ENCODE data around the gene ERVH48-1. TPM values are rescaled to one million over a fixed set of nuclear protein-coding genes. Genes with fewer than 3 reads are reported as not detected.
A peak's percentile ranks its signal among the peaks of the same experiment; 100 is the strongest.

The ERVH48-1 gene
- polyA plus RNA-seq (2013, experiment 1 of 2) = 14.7 TPM
- polyA plus RNA-seq (2013, experiment 2 of 2) = 14.6 TPM

- Histone ChIP-seq H2BK15ac (replicated peaks; ENCODE audit: low read depth) (peak within 1 kb of the TSS; percentile 86), H3K18ac (ENCODE audit: low read length) (peak within 1 kb of the TSS; percentile 90), H2AK5ac (ENCODE audit: low read length) (peak within 1 kb of the TSS; percentile 82), H3K56ac (ENCODE audit: low read length) (peak within 1 kb of the TSS; percentile 93), H3K4ac (ENCODE audit: low read depth, low read length) (peak within 1 kb of the TSS; percentile 98), H4K5ac (ENCODE audit: low read length) (peak within 1 kb of the TSS; percentile 93), H3K9ac (ENCODE audit: low read length) (peak within 1 kb of the TSS; percentile 62), H3K27ac (ENCODE audit: low read depth, low read length) (peak within 1 kb of the TSS; percentile 82), H3K79me2 (ENCODE audit: control insufficient read depth, insufficient read depth, low read length) (no peaks in the 10 kb centered on the region), H3K79me1 (ENCODE audit: low read length) (no peaks in the 10 kb centered on the region), H2BK5ac (ENCODE audit: low read length) (peak within 1 kb of the TSS; percentile 96), H3K27me3 (ENCODE audit: insufficient read depth, low read length, poor library complexity) (no peaks in the 10 kb centered on the region), H3K4me2 (ENCODE audit: low read length) (no peak within 1 kb of the TSS), H3K4me1 (ENCODE audit: control insufficient read depth, low read depth, low read length) (peaks cover 6% of the 10 kb centered on the region), H4K8ac (ENCODE audit: low read depth, low read length) (peak within 1 kb of the TSS; percentile 29), H3K4me3 (ENCODE audit: low read length) (no peak within 1 kb of the TSS), H2BK120ac (ENCODE audit: low read depth, low read length) (peak within 1 kb of the TSS; percentile 91), H3K36me3 (ENCODE audit: control insufficient read depth, insufficient read depth, low read length) (no peaks in the 10 kb centered on the region), H3K23ac (ENCODE audit: low read length) (peak within 1 kb of the TSS; percentile 90)
- DNase-seq = peak; percentile 81
- no CpG with 5 or more reads among the region's 29 CpGs for WGBS (ENCODE audit: extremely low coverage, insufficient coverage, low lambda C conversion rate)
Measured at GRCh38 chr21:42925114-42925926, at the start of gene ERVH48-1. ERVH48-1 (minus strand) TSS chr21:42925630; CDS start chr21:42919006, 6,624 bp downstream.

- Histone ChIP-seq H3K27me3 (ENCODE audit: insufficient read depth, low read length, poor library complexity) (no peaks in the 10 kb centered on the region), H2BK5ac (ENCODE audit: low read length) (peak within 1 kb of the TSS; percentile 92), H3K18ac (ENCODE audit: low read length) (peak within 1 kb of the TSS; percentile 100), H3K4me3 (ENCODE audit: low read length) (peak within 1 kb of the TSS; percentile 48), H3K9ac (ENCODE audit: low read length) (peak within 1 kb of the TSS; percentile 78), H3K23ac (ENCODE audit: low read length) (peak within 1 kb of the TSS; percentile 72), H3K4me1 (ENCODE audit: control insufficient read depth, low read depth, low read length) (peaks cover 11% of the 10 kb centered on the region), H3K4ac (ENCODE audit: low read depth, low read length) (peak within 1 kb of the TSS; percentile 100), H3K56ac (ENCODE audit: low read length) (peak within 1 kb of the TSS; percentile 92), H2AK5ac (ENCODE audit: low read length) (peak within 1 kb of the TSS; percentile 7), H4K8ac (ENCODE audit: low read depth, low read length) (peak within 1 kb of the TSS; percentile 97), H3K79me1 (ENCODE audit: low read length) (peaks cover 11% of the 10 kb centered on the region), H3K4me2 (ENCODE audit: low read length) (peak within 1 kb of the TSS; percentile 79), H2BK15ac (replicated peaks; ENCODE audit: low read depth) (peak within 1 kb of the TSS; percentile 9), H3K36me3 (ENCODE audit: control insufficient read depth, insufficient read depth, low read length) (no peaks in the 10 kb centered on the region), H4K5ac (ENCODE audit: low read length) (no peak within 1 kb of the TSS), H3K79me2 (ENCODE audit: control insufficient read depth, insufficient read depth, low read length) (peaks cover 27% of the 10 kb centered on the region), H2BK120ac (ENCODE audit: low read depth, low read length) (peak within 1 kb of the TSS; percentile 98), H3K27ac (ENCODE audit: low read depth, low read length) (peak within 1 kb of the TSS; percentile 97)
- DNase-seq = peak; percentile 99
- no CpG with 5 or more reads among the region's 106 CpGs for WGBS (ENCODE audit: extremely low coverage, insufficient coverage, low lambda C conversion rate)
Measured at GRCh38 chr21:42973991-42974831, 48.8 kb upstream of the ERVH48-1 start, which contains the start of gene PKNOX1. PKNOX1 (plus strand) TSS chr21:42974562; CDS start chr21:43004382, 29,820 bp downstream.

GRCh38 chr21:42973309-42973990 lies 48.0 kb upstream of the ERVH48-1 start:
- Histone ChIP-seq H3K18ac (ENCODE audit: low read length) (peak overlapping the region; percentile 82), H3K4me1 (ENCODE audit: control insufficient read depth, low read depth, low read length) (peaks cover 12% of the 10 kb centered on the region), H2BK120ac (ENCODE audit: low read depth, low read length) (peak overlapping the region; percentile 16), H4K5ac (ENCODE audit: low read length) (no peak overlapping the region), H3K27ac (ENCODE audit: low read depth, low read length) (peak overlapping the region; percentile 35), H3K9ac (ENCODE audit: low read length) (peak overlapping the region; percentile 68), H3K79me2 (ENCODE audit: control insufficient read depth, insufficient read depth, low read length) (peaks cover 24% of the 10 kb centered on the region), H3K4ac (ENCODE audit: low read depth, low read length) (peak overlapping the region; percentile 84), H3K27me3 (ENCODE audit: insufficient read depth, low read length, poor library complexity) (no peaks in the 10 kb centered on the region), H2BK15ac (replicated peaks; ENCODE audit: low read depth) (peak overlapping the region; percentile 9), H3K79me1 (ENCODE audit: low read length) (peaks cover 11% of the 10 kb centered on the region), H4K8ac (ENCODE audit: low read depth, low read length) (no peak overlapping the region), H3K23ac (ENCODE audit: low read length) (no peak overlapping the region), H2AK5ac (ENCODE audit: low read length) (peak overlapping the region; percentile 7), H3K4me3 (ENCODE audit: low read length) (no peak overlapping the region), H3K4me2 (ENCODE audit: low read length) (peak overlapping the region; percentile 56), H3K36me3 (ENCODE audit: control insufficient read depth, insufficient read depth, low read length) (no peaks in the 10 kb centered on the region), H3K56ac (ENCODE audit: low read length) (peak overlapping the region; percentile 92), H2BK5ac (ENCODE audit: low read length) (peak overlapping the region; percentile 92)
- WGBS (ENCODE audit: extremely low coverage, insufficient coverage, low lambda C conversion rate) = no CpG with 5 or more reads among the region's 19 CpGs
- DNase-seq = no peak

GRCh38 chr21:42971897-42972275 lies 46.5 kb upstream of the ERVH48-1 start:
- peak overlapping the region; percentile 80 for H3K18ac ChIP-seq (ENCODE audit: low read length)
- H3K4me2 ChIP-seq (ENCODE audit: low read length) = no peak overlapping the region
- H3K56ac ChIP-seq (ENCODE audit: low read length) = peak overlapping the region; percentile 78
- peak overlapping the region; percentile 43 for H3K9ac ChIP-seq (ENCODE audit: low read length)
- WGBS (ENCODE audit: extremely low coverage, insufficient coverage, low lambda C conversion rate) = no CpG with 5 or more reads among the region's 3 CpGs
- H3K4me1 ChIP-seq (ENCODE audit: control insufficient read depth, low read depth, low read length) = peaks cover 12% of the 10 kb centered on the region
- H3K27me3 ChIP-seq (ENCODE audit: insufficient read depth, low read length, poor library complexity) = no peaks in the 10 kb centered on the region
- no peak overlapping the region for H3K23ac ChIP-seq (ENCODE audit: low read length)
- peak overlapping the region; percentile 68 for H3K27ac ChIP-seq (ENCODE audit: low read depth, low read length)
- peak overlapping the region; percentile 79 for H3K4ac ChIP-seq (ENCODE audit: low read depth, low read length)
- H2AK5ac ChIP-seq (ENCODE audit: low read length) = no peak overlapping the region
- H4K5ac ChIP-seq (ENCODE audit: low read length) = no peak overlapping the region
- H3K79me1 ChIP-seq (ENCODE audit: low read length) = peaks cover 6% of the 10 kb centered on the region
- H3K4me3 ChIP-seq (ENCODE audit: low read length) = no peak overlapping the region
- no peak overlapping the region for H2BK15ac ChIP-seq (replicated peaks; ENCODE audit: low read depth)
- H3K36me3 ChIP-seq (ENCODE audit: control insufficient read depth, insufficient read depth, low read length) = no peaks in the 10 kb centered on the region
- peaks cover 15% of the 10 kb centered on the region for H3K79me2 ChIP-seq (ENCODE audit: control insufficient read depth, insufficient read depth, low read length)
- peak overlapping the region; percentile 31 for H2BK5ac ChIP-seq (ENCODE audit: low read length)
- peak overlapping the region; percentile 95 for H2BK120ac ChIP-seq (ENCODE audit: low read depth, low read length)
- no peak for DNase-seq
- H4K8ac ChIP-seq (ENCODE audit: low read depth, low read length) = no peak overlapping the region

- peak overlapping the region; percentile 71 for H4K5ac ChIP-seq (ENCODE audit: low read length)
- DNase-seq = peak; percentile 85
- peak overlapping the region; percentile 95 for H2BK120ac ChIP-seq (ENCODE audit: low read depth, low read length)
- H4K8ac ChIP-seq (ENCODE audit: low read depth, low read length) = no peak overlapping the region
- no peak overlapping the region for H2BK15ac ChIP-seq (replicated peaks; ENCODE audit: low read depth)
- no peaks in the 10 kb centered on the region for H3K36me3 ChIP-seq (ENCODE audit: control insufficient read depth, insufficient read depth, low read length)
- no peak overlapping the region for H3K4me2 ChIP-seq (ENCODE audit: low read length)
- peak overlapping the region; percentile 68 for H3K27ac ChIP-seq (ENCODE audit: low read depth, low read length)
- H2BK5ac ChIP-seq (ENCODE audit: low read length) = peak overlapping the region; percentile 31
- H3K23ac ChIP-seq (ENCODE audit: low read length) = no peak overlapping the region
- peaks cover 7% of the 10 kb centered on the region for H3K79me2 ChIP-seq (ENCODE audit: control insufficient read depth, insufficient read depth, low read length)
- H3K4me3 ChIP-seq (ENCODE audit: low read length) = no peak overlapping the region
- H3K4ac ChIP-seq (ENCODE audit: low read depth, low read length) = peak overlapping the region; percentile 79
- peaks cover 12% of the 10 kb centered on the region for H3K4me1 ChIP-seq (ENCODE audit: control insufficient read depth, low read depth, low read length)
- no CpG with 5 or more reads among the region's 7 CpGs for WGBS (ENCODE audit: extremely low coverage, insufficient coverage, low lambda C conversion rate)
- H3K56ac ChIP-seq (ENCODE audit: low read length) = peak overlapping the region; percentile 78
- no peaks in the 10 kb centered on the region for H3K27me3 ChIP-seq (ENCODE audit: insufficient read depth, low read length, poor library complexity)
- H3K79me1 ChIP-seq (ENCODE audit: low read length) = peaks cover 2% of the 10 kb centered on the region
- H2AK5ac ChIP-seq (ENCODE audit: low read length) = peak overlapping the region; percentile 58
- H3K9ac ChIP-seq (ENCODE audit: low read length) = peak overlapping the region; percentile 43
- H3K18ac ChIP-seq (ENCODE audit: low read length) = peak overlapping the region; percentile 80
Measured at GRCh38 chr21:42970946-42971653, 45.7 kb upstream of the ERVH48-1 start.

All from mesendoderm (in vitro differentiated cells).